NCI-H1092 (cell line): ENCODE data around the gene DCC.

Experiments used
- DNase-seq: peaks from one replicate; lab custom pipeline; 2025; lab: John Stamatoyannopoulos, UW

Gene DCC

GRCh38 chr18:52422985-52423601, 83.1 kb downstream of the DCC start:
- no peak for DNase-seq

- peak; percentile 53 for DNase-seq
Observed at GRCh38 chr18:52426041-52426440, 86.0 kb downstream of the DCC start.

GRCh38 chr18:52426462-52426861, 86.5 kb downstream of the DCC start:
- no peak for DNase-seq

- no peak for DNase-seq
Observed at GRCh38 chr18:52427521-52428175, 87.7 kb downstream of the DCC start.

- DNase-seq: no peak
Observed at GRCh38 chr18:52431683-52432082, 91.7 kb downstream of the DCC start.

GRCh38 chr18:52433797-52434196, 93.8 kb downstream of the DCC start:
- DNase-seq: no peak

- no peak for DNase-seq
Observed at GRCh38 chr18:52435301-52435700, 95.3 kb downstream of the DCC start.

- DNase-seq: no peak
Observed at GRCh38 chr18:52437161-52437560, 97.2 kb downstream of the DCC start.

- DNase-seq: no peak
Observed at GRCh38 chr18:52439457-52439856, 99.5 kb downstream of the DCC start.

GRCh38 chr18:52441794-52442193, 101.8 kb downstream of the DCC start:
- no peak for DNase-seq

GRCh38 chr18:52442686-52443085, 102.7 kb downstream of the DCC start:
- DNase-seq: no peak

GRCh38 chr18:52451256-52451655, 111.3 kb downstream of the DCC start:
- no peak for DNase-seq

GRCh38 chr18:52451851-52452250, 111.9 kb downstream of the DCC start:
- no peak for DNase-seq

GRCh38 chr18:52452427-52452826, 112.4 kb downstream of the DCC start:
- no peak for DNase-seq

GRCh38 chr18:52459890-52460289, 119.9 kb downstream of the DCC start:
- DNase-seq: no peak

- no peak for DNase-seq
Observed at GRCh38 chr18:52462853-52463252, 122.9 kb downstream of the DCC start.

- DNase-seq: no peak
Observed at GRCh38 chr18:52465391-52465790, 125.4 kb downstream of the DCC start.

GRCh38 chr18:52468496-52468895, 128.5 kb downstream of the DCC start:
- DNase-seq: no peak

- DNase-seq: no peak
Observed at GRCh38 chr18:52475325-52475724, 135.3 kb downstream of the DCC start.

GRCh38 chr18:52481116-52481515, 141.1 kb downstream of the DCC start:
- no peak for DNase-seq

GRCh38 chr18:52484977-52485376, 145.0 kb downstream of the DCC start:
- DNase-seq: no peak

GRCh38 chr18:52486052-52486451, 146.1 kb downstream of the DCC start:
- DNase-seq: no peak

- peak; percentile 18 for DNase-seq
Observed at GRCh38 chr18:52489396-52490306, 149.7 kb downstream of the DCC start.
